HG03520 (cell line): ENCODE measurements around the gene IL11.
"Not testable (repeated sequence)": the region's sequence is repeated elsewhere in the genome, so short reads cannot be mapped to it uniquely, and the experiment has no call there.

ENCODE experiments used
- ATAC-seq: cut with Tn5 transposase; IDR thresholded peaks from one replicate; pipeline ENCODE4 v1.9.1; 2021; ENCODE audit warnings: mild to moderate bottlenecking, moderate library complexity; ENCODE audit not compliant: unreplicated experiment

The IL11 gene

DNA sequence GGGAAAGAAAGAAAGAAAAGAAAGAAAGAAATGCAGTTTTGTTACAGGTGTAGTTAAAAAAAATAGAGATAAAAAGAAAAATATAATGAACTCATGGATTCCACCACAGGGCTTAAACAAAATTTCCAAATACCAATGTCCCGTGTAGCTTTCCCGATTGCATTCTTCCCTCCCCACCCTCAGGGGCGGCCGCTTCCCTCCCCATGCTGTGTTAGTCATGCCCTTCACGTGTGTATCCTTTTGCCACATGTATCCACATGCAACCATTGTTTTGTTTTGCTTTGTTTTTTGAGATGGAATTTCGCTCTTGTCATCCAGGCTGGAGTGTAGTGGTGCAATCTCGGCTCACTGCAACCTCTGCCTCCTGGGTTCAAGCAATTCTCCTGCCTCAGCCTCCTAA is 34.2 kb downstream of the IL11 start:
- no peak for ATAC-seq

- no peak for ATAC-seq
These were observed 36.4 kb downstream of the IL11 start for GRCh38 chr19:55333870-55334269.

DNA sequence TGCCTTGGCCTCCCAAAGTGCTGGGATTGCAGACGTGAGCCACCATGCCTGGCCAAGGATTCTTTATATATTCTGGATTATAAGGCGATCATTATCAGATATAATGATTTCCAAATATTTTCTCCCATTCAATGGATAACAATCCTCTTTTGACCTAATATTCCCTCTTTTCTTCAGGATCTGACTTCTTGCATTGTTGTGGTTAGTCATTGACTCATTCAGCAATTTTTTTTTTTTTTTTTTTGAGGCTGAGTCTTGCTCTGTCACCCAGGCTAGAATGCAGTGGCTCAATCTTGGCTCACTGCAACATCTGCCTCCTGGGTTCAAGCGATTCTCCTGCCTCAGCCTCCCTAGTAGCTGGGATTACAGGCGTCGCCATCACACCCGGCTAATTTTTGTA is 40.5 kb downstream of the IL11 start:
- not testable (repeated sequence) for ATAC-seq

- ATAC-seq: not testable (repeated sequence)
These were observed 41.4 kb downstream of the IL11 start for GRCh38 chr19:55328774-55329318.

- ATAC-seq: no peak
These were observed 45.1 kb downstream of the IL11 start, which contains the start of gene TMEM150B for GRCh38 chr19:55325172-55325571. Gene TMEM150B (minus strand): TSS chr19:55325341. CDS start chr19:55321036, 4,305 bp downstream.

DNA sequence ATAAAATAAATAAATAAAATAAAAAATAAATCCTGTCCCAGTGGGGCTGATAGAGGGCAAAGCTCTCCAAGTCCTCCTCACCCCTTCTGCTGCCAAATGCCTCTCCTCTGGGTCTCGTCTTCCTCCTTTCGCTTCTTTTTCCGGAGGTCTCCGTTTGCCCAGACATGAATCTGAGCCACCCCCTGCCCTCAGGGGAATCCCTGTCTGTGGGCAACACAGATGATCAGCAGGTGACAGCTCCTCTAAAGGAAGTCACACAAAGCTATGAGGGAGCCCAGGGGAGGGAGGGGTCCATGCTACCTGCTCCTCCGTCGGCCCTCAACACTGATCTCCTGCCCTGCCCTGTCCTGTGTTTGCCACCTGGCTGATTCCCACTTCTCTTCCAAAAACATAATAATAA is 45.6 kb downstream of the IL11 start:
- no peak for ATAC-seq

DNA sequence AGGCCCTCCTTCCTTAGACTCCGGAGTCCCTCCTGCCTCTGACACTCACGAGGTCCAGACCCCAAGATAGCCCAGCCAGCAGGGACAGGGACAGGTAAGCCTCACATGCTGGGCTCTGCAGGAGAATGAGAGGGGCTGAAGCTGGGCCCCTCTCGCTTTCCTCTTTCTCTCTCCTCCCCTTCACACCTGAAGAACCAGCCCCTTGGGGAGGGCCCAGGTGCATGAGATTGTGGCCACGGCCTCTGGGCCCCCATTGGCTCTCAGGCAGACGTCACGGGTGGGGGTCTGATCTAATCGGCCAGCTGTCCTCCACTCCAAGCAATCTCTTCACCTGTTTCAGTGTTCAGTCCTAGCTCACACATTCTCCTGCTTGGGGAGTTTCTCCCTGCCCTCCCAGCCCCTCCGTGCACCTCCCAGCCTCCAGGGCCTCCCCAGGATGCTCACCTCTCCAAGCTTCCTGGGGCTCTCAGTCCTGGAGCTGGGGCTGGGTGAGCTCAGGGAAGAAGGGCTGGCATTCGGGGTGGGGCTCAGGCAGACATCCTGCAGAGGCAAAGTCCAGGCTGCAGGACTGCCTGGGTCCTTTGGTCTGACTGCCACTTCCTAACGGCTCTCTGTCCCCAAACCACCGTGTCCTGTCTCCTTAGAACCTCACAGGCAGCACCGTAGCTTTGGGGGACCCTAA is 47.9 kb downstream of the IL11 start:
- no peak for ATAC-seq

DNA sequence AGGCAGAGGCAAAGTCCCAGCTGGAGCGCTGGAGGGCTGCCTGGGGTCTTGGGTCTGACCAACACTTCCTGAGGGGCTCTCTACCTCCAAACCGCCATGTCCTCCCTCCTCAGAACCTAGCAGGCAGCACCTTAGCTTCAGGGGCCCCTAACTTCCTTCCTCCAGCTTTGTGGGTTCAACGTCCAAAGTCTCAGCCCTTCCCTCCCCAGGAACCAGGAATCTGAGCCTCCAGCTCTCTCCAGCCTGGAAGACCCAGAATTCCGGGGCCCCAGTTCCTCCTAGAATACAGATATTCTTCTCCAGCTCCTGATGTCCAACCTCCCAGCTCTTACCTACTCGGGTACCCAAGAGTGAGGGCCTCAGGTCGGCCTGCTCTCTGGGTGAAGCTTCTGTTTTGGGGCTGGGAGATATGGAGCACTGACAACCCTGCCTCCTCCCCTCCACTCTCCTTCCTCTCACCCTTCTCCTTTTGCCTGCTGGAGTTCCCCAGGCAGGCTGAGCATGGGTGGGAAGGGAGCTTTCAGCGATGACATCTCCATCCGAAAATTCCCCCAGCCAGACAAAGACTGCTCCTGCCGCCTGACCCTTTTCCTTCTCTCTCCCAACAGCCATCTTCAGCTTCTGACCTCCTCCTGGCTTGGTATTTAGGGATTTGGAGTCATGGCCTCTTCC is 48.7 kb downstream of the IL11 start:
- no peak for ATAC-seq

GRCh38 chr19:55320844-55321419 is 49.3 kb downstream of the IL11 start:
- ATAC-seq: no peak

- no peak for ATAC-seq
These were observed 50.5 kb downstream of the IL11 start for GRCh38 chr19:55319785-55320184.

DNA sequence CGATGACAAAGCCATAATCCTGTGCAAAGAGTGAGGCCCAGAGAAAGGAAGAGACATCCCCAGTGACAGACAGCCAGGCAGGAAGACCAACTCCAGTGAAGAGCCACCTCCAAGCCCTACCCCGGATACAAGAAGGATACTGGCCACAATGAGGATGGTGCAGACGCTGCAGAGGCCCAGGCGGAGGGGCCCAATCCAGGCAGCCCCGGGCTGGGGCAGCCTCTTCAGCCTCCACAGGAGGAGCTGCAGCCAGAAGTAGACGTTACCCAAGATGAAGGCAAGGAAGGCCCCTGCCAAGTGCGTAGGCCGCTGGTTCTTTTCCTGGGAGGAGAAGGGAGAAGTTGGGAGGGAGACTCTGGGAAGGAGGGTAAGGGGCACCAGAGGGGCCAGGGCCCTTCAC is 53.6 kb downstream of the IL11 start:
- ATAC-seq: no peak

- no peak for ATAC-seq
These were observed 54.2 kb downstream of the IL11 start for GRCh38 chr19:55315956-55316525.

DNA sequence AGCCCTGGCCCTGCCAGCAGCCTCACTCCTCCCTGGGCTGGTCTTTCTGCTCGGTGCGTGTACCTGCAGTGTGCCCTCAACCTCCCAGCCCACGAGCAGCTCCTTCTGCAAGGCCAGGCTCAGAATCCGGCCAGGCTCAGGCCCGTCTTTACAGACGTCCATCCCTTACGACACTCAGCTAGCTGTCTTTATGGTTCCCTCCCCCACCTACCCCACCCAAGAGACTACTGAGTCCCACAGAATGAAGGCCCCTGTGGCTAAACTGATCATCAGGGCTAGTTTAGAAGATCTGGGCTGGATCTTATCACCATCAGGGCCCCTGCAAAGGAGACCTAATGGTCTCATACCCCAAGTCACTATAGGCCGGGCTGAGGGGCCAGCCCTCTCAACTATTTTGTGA is 55.9 kb downstream of the IL11 start:
- ATAC-seq: no peak
